Stomach (tissue), 9 donors: ENCODE results near the gene NFKBIA. TPM values are rescaled to one million over a fixed set of nuclear protein-coding genes. Genes with fewer than 3 reads are reported as not detected.
A peak's percentile ranks its signal among the peaks of the same experiment; 100 is the strongest.
"Not testable (repeated sequence)": the region's sequence is repeated elsewhere in the genome, so short reads cannot be mapped to it uniquely, and the experiment has no call there.

Source experiments
- DNase-seq, 2 donors: peaks; one replicate each; pipeline versions ENCODE4 v3.0.0 to v3.0.0-alpha.2; 2013 to 2019
- H3K27ac ChIP-seq, 5 donors: fragments of 200-600 bp in 4 of 5; sonication (generic) in 4 of 5; one replicate each; pipeline ENCODE4 v1.5.1; 2013 to 2019; ENCODE audit warnings: mild to moderate bottlenecking in 1 of 5, moderate library complexity in 1 of 5
- H3K27me3 ChIP-seq, 3 donors: fragments of 200-600 bp; sonication (generic); one replicate each; pipeline ENCODE4 v1.5.1; 2017 to 2019; ENCODE audit warnings: mixed run types in 1 of 3
- H3K36me3 ChIP-seq, 4 donors: fragments of 200-600 bp; sonication (generic); 1 replicate in 3 of 4; 2 replicates in 1 of 4; pipeline ENCODE4 v1.5.1; 2016 to 2019
- H3K4me1 ChIP-seq, 4 donors: fragments of 200-600 bp; sonication (generic); one replicate each; pipeline ENCODE4 v1.5.1; 2016 to 2019
- H3K4me3 ChIP-seq, 4 donors: fragments of 200-600 bp; sonication (generic) in 3 of 4; one replicate each; pipeline ENCODE4 v1.5.1; 2016 to 2019; ENCODE audit warnings: mild to moderate bottlenecking in 1 of 4
- H3K9me3 ChIP-seq, 4 donors: fragments of 200-600 bp; sonication (generic); one replicate each; pipeline ENCODE4 v1.5.1; 2016 to 2019
- EP300 ChIP-seq: sonication (generic); formaldehyde crosslinking; IDR thresholded peaks from one replicate; pipeline ENCODE4 v1.6.1; 2017; ENCODE audit warnings: antibody characterized with exemption
- POLR2A ChIP-seq, 4 donors: fragments of 450-650 bp; IDR thresholded peaks; one replicate each; pipeline ENCODE4 v1.6.1; 2016; ENCODE audit warnings: antibody characterized with exemption in 4 of 4, control low read depth in 2 of 4, mild to moderate bottlenecking in 1 of 4, moderate library complexity in 1 of 4
- POLR2AphosphoS5 ChIP-seq, 3 donors: sonication (generic); formaldehyde crosslinking; IDR thresholded peaks; one replicate each; pipeline ENCODE4 v1.6.1; 2016; ENCODE audit warnings: antibody characterized with exemption in 3 of 3
- WGBS, 5 donors: extraction: QIAGEN DNeasy Blood & Tissue Kit in 3 of 5; methylation state at CpG; one replicate each; pipeline versions ENCODE4 v1.1.5 to v1.1.7; 2013 to 2018; 5-methylcytosine and 5-hydroxymethylcytosine counted together
- intact Hi-C: fragments of 100-400 bp; cut with DNase I; formaldehyde crosslinking; loops from one replicate; pipeline ENCODE4 v1.15.1; 2023; ENCODE audit warnings: low total_unique reads
- polyA plus RNA-seq, 3 donors: library from polyadenylated mRNA; stranded (reverse); fragments of 200-250 nt; gene quantifications; one replicate each; pipeline ENCODE4 v1.2.3, GENCODE V29; 2013
- total RNA-seq, 5 donors: library from RNA; depleted of rRNA; stranded (reverse); fragments of >200 nt; gene quantifications; one replicate each; pipeline versions ENCODE4 v1.1.0 to v1.2.3, GENCODE V29; 2014 to 2016
- TF ChIP-seq, protein P1 (sequence below), 7 experiments: fragments of 450-650 bp in 4 of 7; fragments of 200-600 bp in 3 of 7; sonication (generic) in 3 of 7; IDR thresholded peaks; one replicate each; pipeline ENCODE4 v1.5.1; 2016 to 2019; ENCODE audit warnings: antibody characterized with exemption in 7 of 7, control low read depth in 2 of 7, mild to moderate bottlenecking in 1 of 7
- donor health status: healthy with polysubstance abuse.
- donor health status: Bipolar disorder and iron deficiency.
- donor health status: healthy.

Gene NFKBIA
- total and polyA plus RNA-seq, 8 donors: 107 to 605 (median 172) TPM

DNA sequence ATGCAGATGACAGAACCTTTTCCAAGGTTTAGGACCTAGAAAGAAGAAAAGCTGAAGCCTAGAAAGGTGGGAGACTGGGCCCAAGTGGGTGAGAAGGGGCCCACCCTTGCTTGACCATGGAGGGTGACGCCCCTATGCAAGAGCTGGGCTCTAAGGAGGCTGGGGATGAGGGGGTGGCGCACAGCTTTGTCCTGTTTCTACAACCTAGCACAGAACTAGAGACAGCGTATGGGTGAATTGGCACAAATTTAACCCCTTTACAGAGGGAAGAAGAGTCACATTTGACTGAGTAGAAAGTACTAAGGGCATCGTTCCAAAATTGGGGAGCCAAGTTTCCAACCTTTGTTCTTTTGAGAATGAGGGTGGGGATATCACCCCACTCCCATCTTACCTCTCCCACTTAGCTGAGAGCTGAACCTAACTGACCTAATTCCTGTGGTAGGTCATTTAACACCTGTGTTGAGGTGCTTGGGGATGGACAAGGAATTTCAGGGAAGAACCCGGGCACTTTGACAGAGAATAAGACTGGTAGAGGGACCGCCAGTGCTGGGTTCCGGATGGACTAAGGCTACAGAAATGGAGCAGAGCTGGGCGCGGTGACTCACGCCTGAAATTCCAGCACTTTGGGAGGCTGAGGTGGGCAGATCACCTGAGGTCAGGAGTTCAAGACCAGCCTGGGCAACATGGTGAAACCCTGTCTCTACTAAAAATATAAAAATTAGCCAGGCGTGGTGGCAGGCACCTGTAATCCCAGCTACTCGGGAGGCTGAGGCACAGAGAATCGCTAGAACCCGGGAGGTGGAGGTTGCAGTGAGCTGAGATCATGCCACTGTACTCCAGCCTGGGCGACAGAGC lies 5.2 kb downstream of the NFKBIA start:
- 85 to 91% (median 90%) methylated on average over 15 of the region's 15 CpGs for WGBS, 5 donors
- intact Hi-C loops: no loop called here
- H3K9me3 ChIP-seq: no peaks in the 10 kb centered on the region
- H3K27ac ChIP-seq: peak overlapping the region; percentile 51 to 100 (median 99)
- H3K4me3 ChIP-seq: peak overlapping the region in 1 of 4 donors; percentile 88
- H3K27me3 ChIP-seq: no peaks in the 10 kb centered on the region
- no peak for DNase-seq
- H3K4me1 ChIP-seq: peaks cover 46 to 61% (median 57%) of the 10 kb centered on the region in 4 donors
- H3K36me3 ChIP-seq: peaks cover 37 to 48% (median 44%) of the 10 kb centered on the region in 4 donors
- peak in 1 of 3 donors; percentile 54 for TF ChIP-seq POLR2AphosphoS5 (IDR thresholded peaks at IDR 0.05)
- TF ChIP-seq, protein P1, sequence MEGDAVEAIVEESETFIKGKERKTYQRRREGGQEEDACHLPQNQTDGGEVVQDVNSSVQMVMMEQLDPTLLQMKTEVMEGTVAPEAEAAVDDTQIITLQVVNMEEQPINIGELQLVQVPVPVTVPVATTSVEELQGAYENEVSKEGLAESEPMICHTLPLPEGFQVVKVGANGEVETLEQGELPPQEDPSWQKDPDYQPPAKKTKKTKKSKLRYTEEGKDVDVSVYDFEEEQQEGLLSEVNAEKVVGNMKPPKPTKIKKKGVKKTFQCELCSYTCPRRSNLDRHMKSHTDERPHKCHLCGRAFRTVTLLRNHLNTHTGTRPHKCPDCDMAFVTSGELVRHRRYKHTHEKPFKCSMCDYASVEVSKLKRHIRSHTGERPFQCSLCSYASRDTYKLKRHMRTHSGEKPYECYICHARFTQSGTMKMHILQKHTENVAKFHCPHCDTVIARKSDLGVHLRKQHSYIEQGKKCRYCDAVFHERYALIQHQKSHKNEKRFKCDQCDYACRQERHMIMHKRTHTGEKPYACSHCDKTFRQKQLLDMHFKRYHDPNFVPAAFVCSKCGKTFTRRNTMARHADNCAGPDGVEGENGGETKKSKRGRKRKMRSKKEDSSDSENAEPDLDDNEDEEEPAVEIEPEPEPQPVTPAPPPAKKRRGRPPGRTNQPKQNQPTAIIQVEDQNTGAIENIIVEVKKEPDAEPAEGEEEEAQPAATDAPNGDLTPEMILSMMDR (IDR thresholded peaks at IDR 0.05): no peak

DNA sequence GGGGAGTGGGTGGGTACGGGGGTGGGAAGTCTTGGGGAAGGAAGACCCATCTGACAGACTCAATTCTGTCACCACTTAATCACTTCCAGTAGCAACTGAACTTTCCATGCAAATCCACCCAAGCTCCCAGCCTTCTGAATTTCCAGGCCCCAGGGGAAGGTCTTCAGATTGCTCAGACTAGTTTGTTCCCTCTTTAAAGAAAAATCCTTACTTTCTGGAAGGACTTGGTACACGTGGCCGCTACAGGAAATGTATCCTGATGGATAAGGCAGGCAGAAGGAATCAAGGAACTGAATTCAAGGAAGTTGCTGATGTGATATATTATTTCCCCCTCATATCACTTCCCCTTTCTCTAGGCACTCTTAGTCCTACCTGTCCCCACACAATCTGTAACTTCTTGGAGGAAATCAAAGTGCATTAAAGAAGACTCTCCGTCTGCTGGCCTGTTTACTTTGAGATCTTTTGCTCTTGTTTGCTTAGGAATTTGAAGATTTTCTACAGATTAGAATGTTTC lies 6.4 kb downstream of the NFKBIA start:
- no peak for DNase-seq
- Histone ChIP-seq H3K4me3 (no peak overlapping the region), H3K36me3 (peaks cover 31 to 44% (median 38%) of the 10 kb centered on the region in 4 donors), H3K27me3 (no peaks in the 10 kb centered on the region), H3K9me3 (no peaks in the 10 kb centered on the region), H3K27ac (peak overlapping the region; percentile 61 to 100 (median 99)), H3K4me1 (peaks cover 46 to 60% (median 56%) of the 10 kb centered on the region in 4 donors)
- TF ChIP-seq, protein P1 (IDR thresholded peaks at IDR 0.05): no peak
- peak in 2 of 3 donors; percentile 19 to 62 for TF ChIP-seq POLR2AphosphoS5 (IDR thresholded peaks at IDR 0.05)
- 14 to 23% (median 20%) methylated on average over 4 of the region's 4 CpGs for WGBS, 5 donors
- intact Hi-C loops: no loop called here

DNA sequence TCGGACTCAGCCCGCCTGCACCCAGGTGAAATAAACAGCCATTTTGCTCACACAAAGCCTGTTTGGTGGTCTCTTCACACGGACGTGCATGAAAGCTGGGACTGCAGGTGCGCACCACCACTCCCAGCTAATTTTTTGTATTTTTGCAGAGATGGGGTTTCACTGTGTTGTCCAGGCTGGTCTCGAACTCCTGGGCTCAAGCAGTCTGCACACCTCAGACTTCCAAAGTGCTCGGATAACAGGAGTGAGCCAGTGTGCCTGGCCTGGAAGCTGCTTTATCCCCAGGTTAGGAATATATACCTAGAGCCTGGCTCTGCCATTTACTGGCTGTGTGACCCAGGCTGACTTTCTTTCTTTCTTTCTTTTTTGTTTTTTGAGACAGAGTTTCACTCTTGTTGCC lies 7.9 kb downstream of the NFKBIA start:
- H3K4me3 ChIP-seq, H3K9me3 ChIP-seq, intact Hi-C loops, DNase-seq, H3K27me3 ChIP-seq: not testable (repeated sequence)
- Histone ChIP-seq H3K4me1 (peaks cover 39 to 50% (median 44%) of the 10 kb centered on the region in 4 donors), H3K27ac (peak overlapping the region in 4 of 5 donors; percentile 26 to 100 (median 98)), H3K36me3 (peaks cover 16 to 29% (median 23%) of the 10 kb centered on the region in 4 donors)
- WGBS, 5 donors: 87 to 97% (median 96%) methylated on average over 5 to 7 of the region's 7 CpGs

DNA sequence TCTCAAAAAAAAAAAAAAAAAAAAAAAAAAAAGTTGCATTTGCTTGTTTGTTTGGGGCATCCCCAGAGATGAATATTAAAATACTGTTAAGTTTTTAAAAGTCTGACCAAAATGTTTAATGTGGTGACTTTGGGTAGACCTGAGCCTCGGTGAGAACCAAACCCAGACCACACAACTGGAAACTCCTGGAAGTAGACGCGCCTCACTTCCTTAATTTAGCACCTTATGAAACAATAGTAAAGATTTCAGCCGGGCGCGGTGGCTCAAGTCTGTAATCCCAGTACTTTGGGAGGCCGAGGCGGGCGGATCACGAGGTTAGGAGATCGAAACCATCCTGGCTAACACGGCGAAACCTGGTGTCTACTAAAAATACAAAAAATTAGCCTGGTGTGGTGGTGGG lies 9.3 kb downstream of the NFKBIA start:
- Histone ChIP-seq H3K36me3 (peaks cover 3 to 15% (median 10%) of the 10 kb centered on the region in 4 donors), H3K4me1 (peaks cover 25 to 42% (median 31%) of the 10 kb centered on the region in 4 donors), H3K27ac (no peak overlapping the region), H3K9me3 (no peaks in the 10 kb centered on the region), H3K4me3 (no peak overlapping the region), H3K27me3 (no peaks in the 10 kb centered on the region)
- DNase-seq: no peak
- intact Hi-C loops: no loop called here
- 89 to 93% (median 92%) methylated on average over 13 of the region's 13 CpGs for WGBS, 5 donors
- no peak for TF ChIP-seq EP300
- no peak for TF ChIP-seq POLR2AphosphoS5 (IDR thresholded peaks at IDR 0.05)
- TF ChIP-seq POLR2A (IDR thresholded peaks at IDR 0.05): no peak
- TF ChIP-seq, protein P1 (IDR thresholded peaks at IDR 0.05): no peak
